ENCODE measurements around the gene TANK. TPM values are rescaled to one million over a fixed set of nuclear protein-coding genes. Genes with fewer than 3 reads are reported as not detected.

TANK gene
- total and polyA plus RNA-seq, 2 experiments from 2014 or later, result 27.7 to 35.4 TPM

DNA sequence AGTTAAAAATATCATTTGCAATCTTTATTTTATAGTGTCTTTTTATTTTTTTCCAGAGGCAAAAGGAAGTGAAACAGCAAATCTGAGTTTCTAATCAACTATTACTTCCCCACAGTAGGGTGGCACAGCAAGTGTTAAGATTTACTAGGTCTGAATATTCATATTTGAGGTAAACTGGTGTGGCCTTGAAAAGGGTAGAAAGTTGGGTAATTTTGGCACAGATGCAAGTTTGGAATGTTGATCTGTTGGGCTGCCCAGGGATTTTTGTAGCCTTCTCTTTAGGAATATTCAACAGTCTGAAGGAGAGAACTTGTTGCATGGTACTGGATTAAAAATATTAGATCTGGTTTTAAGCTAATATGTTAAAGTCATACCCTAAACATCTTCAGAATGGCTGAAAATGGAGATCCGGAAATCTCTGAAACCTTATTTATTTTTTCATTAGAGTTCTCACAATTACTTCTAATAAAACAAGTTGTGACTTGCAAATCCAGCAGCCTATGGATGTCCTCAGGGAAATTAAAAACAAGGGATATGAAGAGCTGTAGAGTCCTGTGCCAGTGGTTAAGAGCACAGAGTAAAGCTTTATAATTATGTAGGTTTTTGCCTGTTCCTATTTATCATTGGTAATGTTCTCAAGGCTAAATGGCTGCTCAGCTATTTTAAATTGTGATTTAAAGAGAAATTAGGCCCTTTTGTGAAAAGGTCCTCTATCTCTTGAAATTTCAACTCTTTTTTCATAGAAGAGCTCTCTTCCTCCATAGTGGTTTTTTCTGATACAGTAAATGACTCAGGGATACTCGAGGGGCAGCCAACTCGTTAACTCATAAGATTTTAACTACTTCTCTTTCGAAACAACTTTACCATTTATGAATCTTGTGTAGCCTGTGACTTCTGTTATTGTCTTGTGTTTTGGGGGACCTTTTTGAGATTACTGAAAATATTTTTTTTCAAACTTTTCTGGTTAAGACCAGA, 11.0 kb downstream of the TANK start (continued):
- TF ChIP-seq, protein P1, sequence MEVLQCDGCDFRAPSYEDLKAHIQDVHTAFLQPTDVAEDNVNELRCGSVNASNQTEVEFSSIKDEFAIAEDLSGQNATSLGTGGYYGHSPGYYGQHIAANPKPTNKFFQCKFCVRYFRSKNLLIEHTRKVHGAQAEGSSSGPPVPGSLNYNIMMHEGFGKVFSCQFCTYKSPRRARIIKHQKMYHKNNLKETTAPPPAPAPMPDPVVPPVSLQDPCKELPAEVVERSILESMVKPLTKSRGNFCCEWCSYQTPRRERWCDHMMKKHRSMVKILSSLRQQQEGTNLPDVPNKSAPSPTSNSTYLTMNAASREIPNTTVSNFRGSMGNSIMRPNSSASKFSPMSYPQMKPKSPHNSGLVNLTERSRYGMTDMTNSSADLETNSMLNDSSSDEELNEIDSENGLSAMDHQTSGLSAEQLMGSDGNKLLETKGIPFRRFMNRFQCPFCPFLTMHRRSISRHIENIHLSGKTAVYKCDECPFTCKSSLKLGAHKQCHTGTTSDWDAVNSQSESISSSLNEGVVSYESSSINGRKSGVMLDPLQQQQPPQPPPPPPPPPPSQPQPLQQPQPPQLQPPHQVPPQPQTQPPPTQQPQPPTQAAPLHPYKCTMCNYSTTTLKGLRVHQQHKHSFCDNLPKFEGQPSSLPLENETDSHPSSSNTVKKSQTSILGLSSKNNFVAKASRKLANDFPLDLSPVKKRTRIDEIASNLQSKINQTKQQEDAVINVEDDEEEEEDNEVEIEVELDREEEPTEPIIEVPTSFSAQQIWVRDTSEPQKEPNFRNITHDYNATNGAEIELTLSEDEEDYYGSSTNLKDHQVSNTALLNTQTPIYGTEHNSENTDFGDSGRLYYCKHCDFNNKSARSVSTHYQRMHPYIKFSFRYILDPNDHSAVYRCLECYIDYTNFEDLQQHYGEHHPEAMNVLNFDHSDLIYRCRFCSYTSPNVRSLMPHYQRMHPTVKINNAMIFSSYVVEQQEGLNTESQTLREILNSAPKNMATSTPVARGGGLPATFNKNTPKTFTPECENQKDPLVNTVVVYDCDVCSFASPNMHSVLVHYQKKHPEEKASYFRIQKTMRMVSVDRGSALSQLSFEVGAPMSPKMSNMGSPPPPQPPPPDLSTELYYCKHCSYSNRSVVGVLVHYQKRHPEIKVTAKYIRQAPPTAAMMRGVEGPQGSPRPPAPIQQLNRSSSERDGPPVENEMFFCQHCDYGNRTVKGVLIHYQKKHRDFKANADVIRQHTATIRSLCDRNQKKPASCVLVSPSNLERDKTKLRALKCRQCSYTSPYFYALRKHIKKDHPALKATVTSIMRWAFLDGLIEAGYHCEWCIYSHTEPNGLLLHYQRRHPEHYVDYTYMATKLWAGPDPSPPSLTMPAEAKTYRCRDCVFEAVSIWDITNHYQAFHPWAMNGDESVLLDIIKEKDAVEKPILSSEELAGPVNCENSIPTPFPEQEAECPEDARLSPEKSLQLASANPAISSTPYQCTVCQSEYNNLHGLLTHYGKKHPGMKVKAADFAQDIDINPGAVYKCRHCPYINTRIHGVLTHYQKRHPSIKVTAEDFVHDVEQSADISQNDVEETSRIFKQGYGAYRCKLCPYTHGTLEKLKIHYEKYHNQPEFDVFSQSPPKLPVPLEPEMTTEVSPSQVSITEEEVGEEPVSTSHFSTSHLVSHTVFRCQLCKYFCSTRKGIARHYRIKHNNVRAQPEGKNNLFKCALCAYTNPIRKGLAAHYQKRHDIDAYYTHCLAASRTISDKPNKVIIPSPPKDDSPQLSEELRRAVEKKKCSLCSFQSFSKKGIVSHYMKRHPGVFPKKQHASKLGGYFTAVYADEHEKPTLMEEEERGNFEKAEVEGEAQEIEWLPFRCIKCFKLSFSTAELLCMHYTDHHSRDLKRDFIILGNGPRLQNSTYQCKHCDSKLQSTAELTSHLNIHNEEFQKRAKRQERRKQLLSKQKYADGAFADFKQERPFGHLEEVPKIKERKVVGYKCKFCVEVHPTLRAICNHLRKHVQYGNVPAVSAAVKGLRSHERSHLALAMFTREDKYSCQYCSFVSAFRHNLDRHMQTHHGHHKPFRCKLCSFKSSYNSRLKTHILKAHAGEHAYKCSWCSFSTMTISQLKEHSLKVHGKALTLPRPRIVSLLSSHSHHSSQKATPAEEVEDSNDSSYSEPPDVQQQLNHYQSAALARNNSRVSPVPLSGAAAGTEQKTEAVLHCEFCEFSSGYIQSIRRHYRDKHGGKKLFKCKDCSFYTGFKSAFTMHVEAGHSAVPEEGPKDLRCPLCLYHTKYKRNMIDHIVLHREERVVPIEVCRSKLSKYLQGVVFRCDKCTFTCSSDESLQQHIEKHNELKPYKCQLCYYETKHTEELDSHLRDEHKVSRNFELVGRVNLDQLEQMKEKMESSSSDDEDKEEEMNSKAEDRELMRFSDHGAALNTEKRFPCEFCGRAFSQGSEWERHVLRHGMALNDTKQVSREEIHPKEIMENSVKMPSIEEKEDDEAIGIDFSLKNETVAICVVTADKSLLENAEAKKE (CRISPR knock-in tag; IDR thresholded peaks at IDR 0.05), result no peak
- TF ChIP-seq NANOG (IDR thresholded peaks at IDR 0.05; ENCODE audit: borderline replicate concordance) (no peak), ZNF331 (CRISPR knock-in tag; IDR thresholded peaks at IDR 0.05; ENCODE audit: low read depth) (no peak), JUNB (IDR thresholded peaks at IDR 0.05; ENCODE audit: unreplicated experiment) (no peak), CREB1 (CRISPR knock-in tag; IDR thresholded peaks at IDR 0.05; ENCODE audit: low read depth) (no peak), STAT1 (IDR thresholded peaks at IDR 0.05; ENCODE audit: unreplicated experiment) (no peak)

- Mint-ChIP-seq H3K27me3 (ENCODE audit: insufficient read depth, low read depth, poor library complexity) (peaks cover 5% of the 10 kb centered on the region), H3K9me3 (peaks cover 8% of the 10 kb centered on the region; the same call in 1 of the 3 replicates), H3K4me3 (no peak overlapping the region), H3K27ac (no peak overlapping the region; the same call in 1 of the 2 replicates), H3K4me1 (peaks cover 35% of the 10 kb centered on the region), H3K36me3 (ENCODE audit: low read depth) (peaks cover 21% of the 10 kb centered on the region)
- Histone ChIP-seq H3K36me3 (ENCODE audit: insufficient read depth) (peaks cover 9% of the 10 kb centered on the region; the same call in 1 of the 2 replicates), H3K9me2 (ENCODE audit: insufficient read depth) (no peaks in the 10 kb centered on the region), H4K20me1 (replicated peaks; ENCODE audit: insufficient read depth) (no peaks in the 10 kb centered on the region), H3F3A (replicated peaks; ENCODE audit: low read depth) (no peaks in the 10 kb centered on the region), H3K27me3 (ENCODE audit: insufficient read depth) (no peaks in the 10 kb centered on the region), H3K4me1 (ENCODE audit: insufficient read depth) (peaks cover 11% of the 10 kb centered on the region; the same call in 1 of the 2 replicates), H3K27ac (ENCODE audit: low read depth) (no peak overlapping the region), H2AFZ (no peak overlapping the region), H3K4me3 (no peak overlapping the region), H3K79me2 (replicated peaks; ENCODE audit: insufficient read depth) (peaks cover 7% of the 10 kb centered on the region), H3K4me2 (no peak overlapping the region)
- DNase-seq (ENCODE audit: low spot score) (no peak), ATAC-seq (no peak)
- TF ChIP-seq, protein P1 (CRISPR knock-in tag; IDR thresholded peaks at IDR 0.05), result no peak
- TF ChIP-seq EZH2phosphoT487 (IDR thresholded peaks at IDR 0.05; ENCODE audit: unreplicated experiment), result no peak
Observed at GRCh38 chr2:161172901-161173540, 12.8 kb downstream of the TANK start.
